Vagina (tissue), 2 donors: Measurements from ENCODE around the gene MBTPS1.

Experiments used
- CTCF ChIP-seq, 3 experiments: fragments of 450-650 bp in 2 of 3; fragments of 200-600 bp in 1 of 3; sonication (generic) in 1 of 3; IDR thresholded peaks; one replicate each; pipeline ENCODE4 v1.5.1; 2017 to 2019; ENCODE audit warnings: antibody characterized with exemption in 3 of 3, mild to moderate bottlenecking in 2 of 3, moderate library complexity in 2 of 3
- POLR2A ChIP-seq, 2 donors: fragments of 450-650 bp; IDR thresholded peaks; one replicate each; pipeline ENCODE4 v1.6.1; 2017; ENCODE audit warnings: antibody characterized with exemption in 2 of 2, mild to moderate bottlenecking in 2 of 2, moderate library complexity in 2 of 2
- POLR2AphosphoS5 ChIP-seq, 2 donors: sonication (generic); formaldehyde crosslinking; IDR thresholded peaks; one replicate each; pipeline ENCODE4 v1.9.0; 2017; ENCODE audit warnings: antibody characterized with exemption in 2 of 2, mild to moderate bottlenecking in 2 of 2, low read depth in 1 of 2; ENCODE audit not compliant: insufficient read depth in 1 of 2

GRCh38 chr16:84095466-84095865 is 21.3 kb downstream of the MBTPS1 start:
- no peak for TF ChIP-seq CTCF (IDR thresholded peaks at IDR 0.05)
- TF ChIP-seq POLR2AphosphoS5 (IDR thresholded peaks at IDR 0.05; ENCODE audit: insufficient read depth in 1 of 2, low read depth in 1 of 2) = no peak
- TF ChIP-seq POLR2A (IDR thresholded peaks at IDR 0.05) = no peak
